ENCODE measurements around the gene ABHD2. TPM values are rescaled to one million over a fixed set of nuclear protein-coding genes. Genes with fewer than 3 reads are reported as not detected.

ABHD2 gene
- total RNA-seq, 6 donors from 2014 or later: 84.1 to 230 (median 174) TPM

DNA sequence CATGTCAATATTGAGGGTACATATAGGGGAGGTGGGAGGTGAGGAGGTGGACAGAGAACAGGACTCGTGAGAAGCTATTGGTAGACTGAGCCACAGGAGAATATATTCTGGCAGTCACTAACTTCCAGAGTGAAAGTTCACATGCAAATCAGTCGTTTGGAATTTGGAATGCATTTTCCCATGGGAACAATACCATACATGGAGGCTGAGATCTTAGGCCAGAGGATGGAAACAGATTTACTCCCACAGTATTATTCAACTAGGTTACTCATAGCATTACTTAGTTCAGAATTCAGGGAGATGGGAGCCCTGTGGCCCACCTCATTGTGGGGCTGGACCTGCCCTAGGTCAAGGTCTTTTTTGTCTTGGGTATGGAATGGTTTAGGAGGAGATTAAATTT is 36.4 kb upstream of the ABHD2 start:
- no peaks in the 10 kb centered on the region for H3K9me3 ChIP-seq
- DNase-seq: no peak
- 69 to 83% methylated on average over 2 of the region's 2 CpGs for WGBS, 2 donors
- no peaks in the 10 kb centered on the region for H3K4me1 ChIP-seq
- no peak overlapping the region for H3K27ac ChIP-seq
- no peaks in the 10 kb centered on the region for H3K27me3 ChIP-seq
- peak in 1 of 2 donors; percentile 62 for ATAC-seq (ENCODE audit: low FRiP score in 2 of 2)
- H3K36me3 ChIP-seq: no peaks in the 10 kb centered on the region
- no peak overlapping the region for H3K4me3 ChIP-seq
- no peak for TF ChIP-seq POLR2A (IDR thresholded peaks at IDR 0.05)
- TF ChIP-seq EP300 (IDR thresholded peaks at IDR 0.05): no peak
- TF ChIP-seq, protein P1, sequence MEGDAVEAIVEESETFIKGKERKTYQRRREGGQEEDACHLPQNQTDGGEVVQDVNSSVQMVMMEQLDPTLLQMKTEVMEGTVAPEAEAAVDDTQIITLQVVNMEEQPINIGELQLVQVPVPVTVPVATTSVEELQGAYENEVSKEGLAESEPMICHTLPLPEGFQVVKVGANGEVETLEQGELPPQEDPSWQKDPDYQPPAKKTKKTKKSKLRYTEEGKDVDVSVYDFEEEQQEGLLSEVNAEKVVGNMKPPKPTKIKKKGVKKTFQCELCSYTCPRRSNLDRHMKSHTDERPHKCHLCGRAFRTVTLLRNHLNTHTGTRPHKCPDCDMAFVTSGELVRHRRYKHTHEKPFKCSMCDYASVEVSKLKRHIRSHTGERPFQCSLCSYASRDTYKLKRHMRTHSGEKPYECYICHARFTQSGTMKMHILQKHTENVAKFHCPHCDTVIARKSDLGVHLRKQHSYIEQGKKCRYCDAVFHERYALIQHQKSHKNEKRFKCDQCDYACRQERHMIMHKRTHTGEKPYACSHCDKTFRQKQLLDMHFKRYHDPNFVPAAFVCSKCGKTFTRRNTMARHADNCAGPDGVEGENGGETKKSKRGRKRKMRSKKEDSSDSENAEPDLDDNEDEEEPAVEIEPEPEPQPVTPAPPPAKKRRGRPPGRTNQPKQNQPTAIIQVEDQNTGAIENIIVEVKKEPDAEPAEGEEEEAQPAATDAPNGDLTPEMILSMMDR (IDR thresholded peaks at IDR 0.05): no peak
- no peak for TF ChIP-seq POLR2AphosphoS5 (IDR thresholded peaks at IDR 0.05)

DNA sequence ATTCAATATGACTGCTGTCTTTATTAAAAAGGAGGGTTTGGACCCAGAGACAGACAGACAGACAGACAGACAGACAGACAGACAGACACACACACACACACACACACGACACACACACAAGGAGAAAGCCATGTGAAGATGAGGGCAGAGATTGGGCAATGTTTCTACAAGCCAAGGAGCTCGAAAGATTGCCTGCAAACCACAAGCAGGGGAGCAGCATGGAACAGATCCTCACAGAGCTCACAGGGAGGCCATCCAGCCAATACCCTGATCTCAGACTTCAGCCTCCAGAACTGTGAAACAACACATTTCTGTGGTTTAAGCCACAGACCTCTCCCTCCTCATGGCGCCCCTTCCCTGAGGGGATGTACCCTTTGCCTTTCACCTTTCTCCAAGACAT is 35.8 kb upstream of the ABHD2 start:
- TF ChIP-seq POLR2AphosphoS5 (IDR thresholded peaks at IDR 0.05): no peak
- H3K36me3 ChIP-seq: no peaks in the 10 kb centered on the region
- H3K9me3 ChIP-seq: no peaks in the 10 kb centered on the region
- H3K27me3 ChIP-seq: no peaks in the 10 kb centered on the region
- ATAC-seq (ENCODE audit: low FRiP score in 2 of 2) (peak in 1 of 2 donors; percentile 83), DNase-seq (no peak)
- H3K27ac ChIP-seq: no peak overlapping the region
- peaks cover 0 to 2% (median 0%) of the 10 kb centered on the region in 4 donors for H3K4me1 ChIP-seq
- no peak overlapping the region for H3K4me3 ChIP-seq
- 46 to 58% methylated on average over 3 of the region's 3 CpGs for WGBS, 2 donors

DNA sequence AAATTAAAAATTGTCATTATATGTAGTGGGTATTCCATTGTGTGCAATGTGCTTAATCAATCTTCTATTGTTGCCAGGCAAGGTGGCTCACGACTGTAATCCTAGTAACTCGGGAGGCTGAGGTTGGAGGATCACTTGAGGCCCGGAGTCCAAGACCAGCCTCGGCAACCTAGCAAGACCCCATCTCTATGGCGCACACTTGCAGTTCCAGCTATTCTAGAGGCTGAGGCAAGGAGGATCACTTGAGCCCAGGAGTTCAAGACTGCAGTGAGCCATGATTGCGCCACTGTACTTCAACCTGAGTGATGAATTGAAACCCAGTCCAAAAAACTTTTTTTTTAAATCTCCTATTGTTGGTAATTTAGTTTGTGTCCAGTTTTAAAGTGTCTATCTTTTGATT is 33.4 kb upstream of the ABHD2 start:
- DNase-seq: no peak

DNA sequence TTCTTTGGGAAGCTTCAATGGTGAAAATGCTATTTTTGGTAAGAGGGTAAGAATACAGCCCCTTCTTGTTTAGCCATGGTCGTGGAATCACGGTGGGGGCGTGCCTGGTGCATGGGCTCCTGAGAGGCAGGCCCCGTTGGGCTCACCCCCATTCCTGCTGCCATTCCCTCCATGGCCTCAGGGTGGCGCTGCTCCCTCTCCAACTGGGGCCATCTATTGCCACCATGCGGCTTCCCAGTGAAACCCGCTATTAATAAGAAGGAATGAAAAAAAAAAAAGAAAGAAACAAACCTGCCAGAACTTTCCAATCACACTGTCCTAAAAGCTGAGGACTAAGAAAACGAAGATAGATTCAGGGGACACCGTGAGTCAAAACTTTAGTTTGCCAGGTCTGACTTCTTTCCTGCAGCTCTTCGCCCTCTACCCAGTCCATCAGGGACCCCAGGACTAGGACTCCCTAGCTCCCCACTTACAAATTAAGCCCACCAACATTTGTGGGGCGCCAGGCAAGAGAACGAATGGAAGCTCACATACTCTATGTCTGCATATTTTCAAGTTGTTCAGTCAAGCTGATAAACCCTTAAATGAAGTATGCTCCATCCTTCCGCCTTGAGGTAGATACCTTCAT is 30.6 kb upstream of the ABHD2 start:
- no peaks in the 10 kb centered on the region for H3K27me3 ChIP-seq
- no peaks in the 10 kb centered on the region for H3K36me3 ChIP-seq
- WGBS, 2 donors: 26 to 28% methylated on average over 13 of the region's 13 CpGs
- peaks cover 0 to 4% (median 1%) of the 10 kb centered on the region in 4 donors for H3K4me1 ChIP-seq
- ATAC-seq (ENCODE audit: low FRiP score in 2 of 2) (peak; percentile 94 to 96), DNase-seq (peak; percentile 86 to 87)
- H3K27ac ChIP-seq: no peak overlapping the region
- no peak for TF ChIP-seq EP300 (IDR thresholded peaks at IDR 0.05)
- TF ChIP-seq, protein P1 (IDR thresholded peaks at IDR 0.05): peak; percentile 94 to 99 (median 96)
- H3K9me3 ChIP-seq: no peaks in the 10 kb centered on the region
- no peak overlapping the region for H3K4me3 ChIP-seq

More for the DNA sequence above, 33.4 kb upstream of the ABHD2 start:
- no peak for ATAC-seq (ENCODE audit: low FRiP score in 2 of 2)
- H3K9me3 ChIP-seq: no peaks in the 10 kb centered on the region
- H3K27ac ChIP-seq: no peak overlapping the region
- no peak overlapping the region for H3K4me3 ChIP-seq
- H3K4me1 ChIP-seq: peaks cover 0 to 4% (median 1%) of the 10 kb centered on the region in 4 donors
- no peaks in the 10 kb centered on the region for H3K27me3 ChIP-seq
- no peaks in the 10 kb centered on the region for H3K36me3 ChIP-seq
- 83 to 95% methylated on average over 6 of the region's 6 CpGs for WGBS, 2 donors
- no peak for TF ChIP-seq EP300 (IDR thresholded peaks at IDR 0.05)
- TF ChIP-seq, protein P1 (IDR thresholded peaks at IDR 0.05): no peak
- TF ChIP-seq POLR2AphosphoS5 (IDR thresholded peaks at IDR 0.05): no peak
- TF ChIP-seq POLR2A (IDR thresholded peaks at IDR 0.05): no peak

DNA sequence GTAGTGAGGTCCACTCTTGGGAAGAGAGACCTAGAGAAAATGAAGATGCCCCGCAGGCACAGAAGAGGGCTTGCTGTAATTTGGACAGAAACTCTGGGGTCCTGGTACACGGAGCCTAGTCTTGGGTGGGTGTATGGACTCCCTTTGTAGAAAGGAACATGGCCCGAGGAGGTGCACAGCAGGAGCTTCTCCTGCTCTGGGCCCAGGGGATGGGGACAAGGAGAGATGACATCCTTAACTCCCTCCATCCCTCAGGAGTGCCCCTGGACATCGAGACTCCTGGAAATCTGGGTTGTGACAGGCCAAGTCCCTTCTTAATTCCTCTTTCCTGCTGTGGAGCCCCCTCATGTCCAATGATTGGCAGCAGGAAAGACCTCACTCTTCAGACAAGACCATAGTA is 29.9 kb upstream of the ABHD2 start:
- Histone ChIP-seq H3K4me1 (peaks cover 0 to 4% (median 1%) of the 10 kb centered on the region in 4 donors), H3K4me3 (no peak overlapping the region), H3K9me3 (no peaks in the 10 kb centered on the region), H3K36me3 (no peaks in the 10 kb centered on the region), H3K27ac (no peak overlapping the region), H3K27me3 (no peaks in the 10 kb centered on the region)
- ATAC-seq (ENCODE audit: low FRiP score in 2 of 2): no peak
- TF ChIP-seq POLR2AphosphoS5 (IDR thresholded peaks at IDR 0.05): no peak
- no peak for TF ChIP-seq EP300 (IDR thresholded peaks at IDR 0.05)
- no peak for TF ChIP-seq POLR2A (IDR thresholded peaks at IDR 0.05)
- TF ChIP-seq, protein P1 (IDR thresholded peaks at IDR 0.05): no peak
- no peak for DNase-seq
- WGBS, 2 donors: 93 to 95% methylated on average over 3 to 4 of the region's 4 CpGs

Data from upper lobe of left lung (tissue), 6 donors.